Breast epithelium (tissue), 3 donors: Measurements from ENCODE around the gene ADCY2.

Experiments used
- POLR2A ChIP-seq: fragments of 450-650 bp; IDR thresholded peaks from one replicate; pipeline ENCODE4 v1.6.1; 2016; ENCODE audit warnings: antibody characterized with exemption, mild to moderate bottlenecking, moderate library complexity
- TF ChIP-seq, protein P1 (sequence below), 3 donors: fragments of 450-650 bp; IDR thresholded peaks; one replicate each; pipeline ENCODE4 v1.5.1; 2016 to 2017; ENCODE audit warnings: antibody characterized with exemption in 3 of 3, mild to moderate bottlenecking in 3 of 3, moderate library complexity in 3 of 3

GRCh38 chr5:7616897-7617296 lies 221.0 kb downstream of the ADCY2 start:
- no peak for TF ChIP-seq POLR2A
- TF ChIP-seq, protein P1, sequence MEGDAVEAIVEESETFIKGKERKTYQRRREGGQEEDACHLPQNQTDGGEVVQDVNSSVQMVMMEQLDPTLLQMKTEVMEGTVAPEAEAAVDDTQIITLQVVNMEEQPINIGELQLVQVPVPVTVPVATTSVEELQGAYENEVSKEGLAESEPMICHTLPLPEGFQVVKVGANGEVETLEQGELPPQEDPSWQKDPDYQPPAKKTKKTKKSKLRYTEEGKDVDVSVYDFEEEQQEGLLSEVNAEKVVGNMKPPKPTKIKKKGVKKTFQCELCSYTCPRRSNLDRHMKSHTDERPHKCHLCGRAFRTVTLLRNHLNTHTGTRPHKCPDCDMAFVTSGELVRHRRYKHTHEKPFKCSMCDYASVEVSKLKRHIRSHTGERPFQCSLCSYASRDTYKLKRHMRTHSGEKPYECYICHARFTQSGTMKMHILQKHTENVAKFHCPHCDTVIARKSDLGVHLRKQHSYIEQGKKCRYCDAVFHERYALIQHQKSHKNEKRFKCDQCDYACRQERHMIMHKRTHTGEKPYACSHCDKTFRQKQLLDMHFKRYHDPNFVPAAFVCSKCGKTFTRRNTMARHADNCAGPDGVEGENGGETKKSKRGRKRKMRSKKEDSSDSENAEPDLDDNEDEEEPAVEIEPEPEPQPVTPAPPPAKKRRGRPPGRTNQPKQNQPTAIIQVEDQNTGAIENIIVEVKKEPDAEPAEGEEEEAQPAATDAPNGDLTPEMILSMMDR (IDR thresholded peaks at IDR 0.05) = no peak
